MM.1S (cell line): ENCODE data around the gene N4BP2L2.

Source experiments
- EZH2 ChIP-seq: fragments of 300-600 bp; sonication (generic); optimal IDR thresholded peaks from 2 replicates; pipeline ENCODE3; 2017; ENCODE audit warnings: low read depth, mild to moderate bottlenecking, antibody characterized with exemption, low read length, mixed read lengths
- TF ChIP-seq, protein P1 (sequence below): fragments of 300-600 bp; sonication (generic); IDR thresholded peaks from 2 replicates; pipeline ENCODE4 v1.5.1; 2016; ENCODE audit warnings: antibody characterized with exemption, low read length, mixed read lengths

DNA sequence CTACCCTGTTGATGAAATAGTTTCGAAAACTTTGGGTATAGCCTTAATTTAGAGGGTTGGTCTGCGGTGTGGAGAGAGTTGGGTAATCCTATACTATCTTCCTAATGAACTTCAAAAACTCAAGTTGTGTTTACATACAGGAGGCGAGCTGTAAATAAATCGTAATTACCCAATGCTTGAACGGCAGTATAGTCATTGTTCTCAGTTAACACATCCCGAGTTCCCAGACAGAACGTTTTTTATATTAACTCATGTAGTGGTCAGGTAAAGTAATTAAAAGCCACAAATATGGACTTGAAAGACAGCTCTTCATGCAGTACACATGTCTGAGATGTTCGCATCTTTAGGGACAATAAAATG, 49.2 kb upstream of the N4BP2L2 start:
- TF ChIP-seq, protein P1, sequence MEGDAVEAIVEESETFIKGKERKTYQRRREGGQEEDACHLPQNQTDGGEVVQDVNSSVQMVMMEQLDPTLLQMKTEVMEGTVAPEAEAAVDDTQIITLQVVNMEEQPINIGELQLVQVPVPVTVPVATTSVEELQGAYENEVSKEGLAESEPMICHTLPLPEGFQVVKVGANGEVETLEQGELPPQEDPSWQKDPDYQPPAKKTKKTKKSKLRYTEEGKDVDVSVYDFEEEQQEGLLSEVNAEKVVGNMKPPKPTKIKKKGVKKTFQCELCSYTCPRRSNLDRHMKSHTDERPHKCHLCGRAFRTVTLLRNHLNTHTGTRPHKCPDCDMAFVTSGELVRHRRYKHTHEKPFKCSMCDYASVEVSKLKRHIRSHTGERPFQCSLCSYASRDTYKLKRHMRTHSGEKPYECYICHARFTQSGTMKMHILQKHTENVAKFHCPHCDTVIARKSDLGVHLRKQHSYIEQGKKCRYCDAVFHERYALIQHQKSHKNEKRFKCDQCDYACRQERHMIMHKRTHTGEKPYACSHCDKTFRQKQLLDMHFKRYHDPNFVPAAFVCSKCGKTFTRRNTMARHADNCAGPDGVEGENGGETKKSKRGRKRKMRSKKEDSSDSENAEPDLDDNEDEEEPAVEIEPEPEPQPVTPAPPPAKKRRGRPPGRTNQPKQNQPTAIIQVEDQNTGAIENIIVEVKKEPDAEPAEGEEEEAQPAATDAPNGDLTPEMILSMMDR: no peak
- no peak for TF ChIP-seq EZH2
